Mesendoderm (in vitro differentiated cells): ENCODE results near the gene AAGAB.
A peak's percentile ranks its signal among the peaks of the same experiment; 100 is the strongest.

Experiments
- DNase-seq: peaks from one replicate; pipeline ENCODE4 v3.0.0; 2013
- H2AK5ac ChIP-seq: 2 replicates; pipeline ENCODE4 v1.6.1; 2013; ENCODE audit warnings: low read length, inconsistent platforms
- H2BK120ac ChIP-seq: 2 replicates; pipeline ENCODE4 v1.6.1; 2013; ENCODE audit warnings: low read depth, mild to moderate bottlenecking, low read length, moderate library complexity, mixed read lengths
- H2BK15ac ChIP-seq: replicated peaks from 2 replicates; pipeline ENCODE4 v1.6.1; 2013; ENCODE audit warnings: low read depth, mild to moderate bottlenecking, moderate library complexity
- H2BK5ac ChIP-seq: 2 replicates; pipeline ENCODE4 v1.6.1; 2013; ENCODE audit warnings: low read length, inconsistent platforms
- H3K18ac ChIP-seq: 2 replicates; pipeline ENCODE4 v1.6.1; 2013; ENCODE audit warnings: mild to moderate bottlenecking, low read length, mixed read lengths
- H3K23ac ChIP-seq: one replicate; pipeline ENCODE4 v1.6.1; 2013; ENCODE audit warnings: low read length
- H3K27ac ChIP-seq: 2 replicates; pipeline ENCODE4 v1.5.1; 2013; ENCODE audit warnings: low read depth, mild to moderate bottlenecking, inconsistent platforms, low read length, moderate library complexity
- H3K27me3 ChIP-seq: 2 replicates; pipeline ENCODE4 v1.6.1; 2013; ENCODE audit warnings: low read length, control low read depth, mild to moderate bottlenecking, inconsistent platforms; ENCODE audit not compliant: insufficient read depth, poor library complexity
- H3K36me3 ChIP-seq: 2 replicates; pipeline ENCODE4 v1.6.1; 2013; ENCODE audit warnings: low read length, inconsistent platforms; ENCODE audit not compliant: control insufficient read depth, insufficient read depth
- H3K4ac ChIP-seq: one replicate; pipeline ENCODE4 v1.6.1; 2013; ENCODE audit warnings: low read depth, mild to moderate bottlenecking, low read length, moderate library complexity
- H3K4me1 ChIP-seq: 2 replicates; pipeline ENCODE4 v1.6.1; 2013; ENCODE audit warnings: low read depth, low read length, inconsistent platforms; ENCODE audit not compliant: control insufficient read depth
- H3K4me2 ChIP-seq: 2 replicates; pipeline ENCODE4 v1.6.1; 2013; ENCODE audit warnings: low read length
- H3K4me3 ChIP-seq: 2 replicates; pipeline ENCODE4 v1.5.1; 2013; ENCODE audit warnings: mild to moderate bottlenecking, low read length
- H3K56ac ChIP-seq: one replicate; pipeline ENCODE4 v1.6.1; 2013; ENCODE audit warnings: low read length
- H3K79me1 ChIP-seq: 2 replicates; pipeline ENCODE4 v1.6.1; 2013; ENCODE audit warnings: low read length, inconsistent platforms
- H3K79me2 ChIP-seq: 2 replicates; pipeline ENCODE4 v1.6.1; 2013; ENCODE audit warnings: mild to moderate bottlenecking, low read length; ENCODE audit not compliant: control insufficient read depth, insufficient read depth
- H3K9ac ChIP-seq: 2 replicates; pipeline ENCODE4 v1.6.1; 2013; ENCODE audit warnings: low read length, inconsistent platforms
- H4K5ac ChIP-seq: one replicate; pipeline ENCODE4 v1.6.1; 2013; ENCODE audit warnings: low read length
- H4K8ac ChIP-seq: one replicate; pipeline ENCODE4 v1.6.1; 2013; ENCODE audit warnings: low read depth, mild to moderate bottlenecking, control low read depth, low read length, moderate library complexity
- WGBS: extraction: QIAGEN DNeasy Blood & Tissue Kit; methylation state at CpG from one replicate; pipeline ENCODE4 v1.1.7; 2013; ENCODE audit warnings: low lambda C conversion rate, missing lambda C conversion rate; ENCODE audit not compliant: insufficient coverage; ENCODE audit errors: extremely low coverage; 5-methylcytosine and 5-hydroxymethylcytosine counted together

Gene AAGAB

DNA sequence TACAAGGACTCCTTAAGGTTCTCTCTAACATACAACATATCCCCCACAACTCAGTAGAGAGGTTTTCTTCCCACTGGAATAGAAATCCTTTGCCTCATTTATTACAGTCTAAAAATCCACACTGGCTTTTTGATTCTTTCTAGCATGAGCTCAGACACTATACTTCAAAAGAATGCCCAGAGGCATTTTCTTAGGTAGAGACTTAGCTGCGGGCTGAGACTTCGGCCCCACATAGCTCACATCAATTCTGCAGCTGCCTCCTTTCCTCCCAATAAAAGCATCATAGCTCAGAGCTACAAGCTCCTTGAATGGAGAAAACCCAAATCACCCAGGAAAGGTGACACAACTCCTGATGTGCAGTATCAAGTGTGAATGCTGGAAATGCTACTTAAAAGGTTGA, 52.4 kb downstream of the AAGAB start:
- Histone ChIP-seq H3K56ac (no peak overlapping the region), H3K79me2 (no peaks in the 10 kb centered on the region), H3K4me3 (no peak overlapping the region), H2AK5ac (no peak overlapping the region), H3K4me1 (no peaks in the 10 kb centered on the region), H3K79me1 (no peaks in the 10 kb centered on the region), H2BK15ac (no peak overlapping the region), H3K36me3 (peaks cover 2% of the 10 kb centered on the region), H3K4me2 (no peak overlapping the region), H3K4ac (no peak overlapping the region), H2BK120ac (no peak overlapping the region), H2BK5ac (no peak overlapping the region), H3K18ac (no peak overlapping the region), H3K27me3 (no peaks in the 10 kb centered on the region), H4K8ac (no peak overlapping the region), H4K5ac (no peak overlapping the region), H3K23ac (no peak overlapping the region), H3K27ac (no peak overlapping the region), H3K9ac (no peak overlapping the region)
- peak; percentile 14 for DNase-seq
- no CpG with 5 or more reads among the region's 2 CpGs for WGBS

DNA sequence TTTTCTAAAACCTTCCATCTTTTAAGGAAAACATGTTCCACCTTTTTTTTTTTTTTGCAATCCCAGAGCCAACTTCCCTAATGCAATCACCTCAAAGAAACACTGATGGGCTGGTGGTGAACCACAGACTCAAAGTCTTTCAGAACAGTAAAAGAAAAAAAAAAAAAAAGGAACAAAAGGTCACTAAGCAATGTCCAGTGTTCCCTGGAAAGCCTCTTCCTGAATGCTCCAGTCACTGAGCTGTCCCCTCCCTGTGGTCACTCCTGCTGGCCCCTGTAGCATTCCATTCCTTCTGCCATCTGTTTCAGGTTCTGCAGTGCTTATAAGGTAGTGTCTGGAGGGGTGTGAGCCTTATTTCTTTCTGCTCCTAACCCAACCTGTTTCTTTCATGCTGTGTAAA, 53.3 kb downstream of the AAGAB start:
- Histone ChIP-seq H4K5ac (no peak overlapping the region), H4K8ac (no peak overlapping the region), H2BK5ac (no peak overlapping the region), H3K23ac (no peak overlapping the region), H3K9ac (no peak overlapping the region), H3K56ac (no peak overlapping the region), H3K4me3 (no peak overlapping the region), H3K4me2 (no peak overlapping the region), H3K27ac (no peak overlapping the region), H2BK15ac (no peak overlapping the region), H3K4ac (no peak overlapping the region), H2AK5ac (no peak overlapping the region), H3K79me1 (no peaks in the 10 kb centered on the region), H3K79me2 (no peaks in the 10 kb centered on the region), H3K4me1 (no peaks in the 10 kb centered on the region), H3K36me3 (peaks cover 2% of the 10 kb centered on the region), H2BK120ac (no peak overlapping the region), H3K18ac (no peak overlapping the region), H3K27me3 (no peaks in the 10 kb centered on the region)
- no peak for DNase-seq

DNA sequence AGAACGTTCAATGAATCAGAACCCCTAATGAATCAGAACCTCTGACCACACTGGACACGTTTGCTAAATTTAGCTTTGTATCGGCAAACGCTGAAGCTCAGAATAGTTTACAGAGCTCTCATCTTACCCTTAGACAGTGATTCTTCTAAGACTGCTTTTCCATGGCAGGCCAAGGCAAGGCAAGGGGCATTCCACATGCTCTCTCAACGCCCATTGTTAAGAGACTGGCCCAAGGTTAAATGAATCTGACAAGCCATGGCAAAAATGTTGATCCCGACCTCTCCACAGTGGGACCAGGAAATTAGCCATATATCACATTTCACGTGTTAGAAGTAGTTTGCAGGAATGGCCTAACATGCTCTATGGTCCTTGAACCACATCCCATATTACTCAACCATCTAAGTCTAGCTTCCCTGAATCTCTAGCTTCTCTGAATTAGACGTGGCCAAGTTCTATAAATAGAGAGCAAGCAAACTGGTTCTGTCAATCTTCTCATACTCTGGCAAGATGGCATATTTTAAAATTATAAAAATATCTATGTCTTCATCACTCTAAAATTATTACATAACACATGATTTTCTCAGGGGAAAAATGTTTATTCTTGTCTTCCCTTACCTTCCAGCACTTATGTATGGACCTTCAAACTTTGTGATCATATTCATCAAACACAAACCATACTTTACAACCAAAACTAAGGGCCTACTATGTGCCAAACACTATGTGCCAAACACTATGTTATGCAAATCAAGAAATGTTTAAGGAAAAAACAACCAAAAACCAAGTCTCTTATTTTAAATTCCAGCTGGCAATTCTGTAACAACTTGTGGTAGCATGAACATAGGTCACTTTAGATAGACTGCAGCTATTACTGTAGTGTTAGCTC, 54.3 kb downstream of the AAGAB start:
- DNase-seq = no peak
- H3K4me3 ChIP-seq = no peak overlapping the region
- H3K27me3 ChIP-seq = no peaks in the 10 kb centered on the region
- H3K79me1 ChIP-seq = no peaks in the 10 kb centered on the region
- H2AK5ac ChIP-seq = no peak overlapping the region
- no peaks in the 10 kb centered on the region for H3K4me1 ChIP-seq
- H3K4me2 ChIP-seq = no peak overlapping the region
- H3K79me2 ChIP-seq = no peaks in the 10 kb centered on the region
- no peak overlapping the region for H3K4ac ChIP-seq
- no peak overlapping the region for H4K8ac ChIP-seq
- H3K27ac ChIP-seq = no peak overlapping the region
- no peak overlapping the region for H3K18ac ChIP-seq
- H3K23ac ChIP-seq = no peak overlapping the region
- no peak overlapping the region for H3K56ac ChIP-seq
- H2BK15ac ChIP-seq = no peak overlapping the region
- peaks cover 2% of the 10 kb centered on the region for H3K36me3 ChIP-seq
- no peak overlapping the region for H4K5ac ChIP-seq
- H3K9ac ChIP-seq = no peak overlapping the region
- no peak overlapping the region for H2BK5ac ChIP-seq
- no CpG with 5 or more reads among the region's 8 CpGs for WGBS
- H2BK120ac ChIP-seq = no peak overlapping the region

DNA sequence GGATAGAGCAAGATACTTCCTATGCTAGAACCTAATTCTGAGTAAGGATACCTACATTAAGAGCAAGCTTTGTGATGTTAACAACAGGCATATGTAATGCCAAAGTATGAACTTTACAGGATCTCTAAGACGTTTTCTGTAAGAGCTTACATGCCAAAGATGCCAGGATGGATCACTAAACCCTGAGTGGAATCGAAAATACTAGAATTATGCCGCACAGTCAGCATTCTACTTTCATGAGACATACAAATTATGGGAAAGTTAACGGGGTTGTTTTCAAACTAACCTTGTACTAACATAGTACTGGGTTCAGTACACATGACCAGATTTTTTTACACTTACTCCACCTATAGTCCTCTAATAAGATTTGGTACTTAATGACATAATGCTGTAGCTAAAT, 55.1 kb downstream of the AAGAB start:
- H2BK5ac ChIP-seq = no peak overlapping the region
- no peak overlapping the region for H3K4me2 ChIP-seq
- no peaks in the 10 kb centered on the region for H3K27me3 ChIP-seq
- H3K18ac ChIP-seq = no peak overlapping the region
- H3K79me2 ChIP-seq = no peaks in the 10 kb centered on the region
- no peak overlapping the region for H3K4ac ChIP-seq
- H3K79me1 ChIP-seq = no peaks in the 10 kb centered on the region
- H4K5ac ChIP-seq = no peak overlapping the region
- peaks cover 2% of the 10 kb centered on the region for H3K36me3 ChIP-seq
- H3K4me1 ChIP-seq = no peaks in the 10 kb centered on the region
- H2AK5ac ChIP-seq = no peak overlapping the region
- no peak overlapping the region for H3K56ac ChIP-seq
- no peak overlapping the region for H2BK15ac ChIP-seq
- no peak overlapping the region for H3K23ac ChIP-seq
- no peak overlapping the region for H3K4me3 ChIP-seq
- no peak overlapping the region for H2BK120ac ChIP-seq
- no peak for DNase-seq
- WGBS = no CpG with 5 or more reads among the region's 4 CpGs
- no peak overlapping the region for H3K27ac ChIP-seq
- H4K8ac ChIP-seq = no peak overlapping the region
- no peak overlapping the region for H3K9ac ChIP-seq

DNA sequence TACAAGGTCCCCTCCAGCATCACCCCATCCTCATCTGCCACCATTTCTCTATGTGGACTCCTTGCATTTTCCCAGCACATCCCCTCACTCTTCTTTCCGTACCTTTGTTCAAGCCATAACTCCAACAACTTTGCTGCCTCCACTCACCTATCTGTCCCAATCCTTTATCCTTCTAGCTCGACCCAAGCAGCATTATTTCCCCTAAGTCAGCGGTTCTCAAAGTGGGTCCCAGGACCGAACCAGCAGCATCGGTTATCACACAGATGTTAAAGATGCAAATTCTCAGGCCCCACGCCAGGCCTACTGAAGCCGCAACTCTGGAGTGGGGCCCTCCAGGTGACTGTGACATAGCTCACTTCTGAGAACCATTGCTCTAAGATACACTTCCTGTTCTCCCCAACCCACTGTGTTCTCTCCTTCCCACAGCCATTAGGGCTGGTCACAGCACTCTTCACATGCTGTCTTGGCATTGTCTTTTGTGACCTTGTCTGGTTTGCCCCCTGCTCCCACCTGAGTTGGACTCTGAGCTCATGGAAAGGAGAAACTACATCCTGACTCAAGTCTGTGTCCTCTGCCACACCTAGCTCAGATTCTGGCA, 56.2 kb downstream of the AAGAB start:
- no CpG with 5 or more reads among the region's 7 CpGs for WGBS
- Histone ChIP-seq H2AK5ac (no peak overlapping the region), H3K36me3 (no peaks in the 10 kb centered on the region), H3K79me2 (no peaks in the 10 kb centered on the region), H3K79me1 (no peaks in the 10 kb centered on the region), H4K8ac (no peak overlapping the region), H3K4me3 (no peak overlapping the region), H3K4me2 (no peak overlapping the region), H2BK5ac (no peak overlapping the region), H2BK120ac (no peak overlapping the region), H3K18ac (no peak overlapping the region), H3K23ac (no peak overlapping the region), H3K27ac (no peak overlapping the region), H3K56ac (no peak overlapping the region), H3K9ac (no peak overlapping the region), H2BK15ac (no peak overlapping the region), H3K4me1 (no peaks in the 10 kb centered on the region), H4K5ac (no peak overlapping the region), H3K4ac (no peak overlapping the region), H3K27me3 (no peaks in the 10 kb centered on the region)
- DNase-seq = no peak

DNA sequence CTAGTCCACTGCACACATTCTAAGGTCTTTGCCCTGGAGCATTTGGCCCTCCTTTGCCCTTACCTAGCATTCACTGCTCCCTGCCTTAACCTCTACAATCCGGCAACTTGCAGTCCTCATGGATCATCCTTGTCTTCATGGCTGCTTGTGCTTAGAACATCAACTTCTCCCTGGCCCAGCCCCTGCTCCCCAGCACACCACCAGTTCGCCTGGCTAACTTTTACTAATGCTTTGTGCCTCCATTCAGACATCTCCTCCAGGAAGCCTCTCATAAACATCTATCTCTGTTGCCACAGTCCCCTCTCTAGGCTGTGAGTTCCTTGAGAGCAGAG, 57.1 kb downstream of the AAGAB start:
- no peak overlapping the region for H3K4ac ChIP-seq
- H3K9ac ChIP-seq = no peak overlapping the region
- H3K23ac ChIP-seq = no peak overlapping the region
- no peak overlapping the region for H3K4me2 ChIP-seq
- H2BK15ac ChIP-seq = no peak overlapping the region
- no peak overlapping the region for H2BK120ac ChIP-seq
- H3K79me2 ChIP-seq = no peaks in the 10 kb centered on the region
- H3K56ac ChIP-seq = no peak overlapping the region
- no peak overlapping the region for H4K5ac ChIP-seq
- WGBS = no CpG with 5 or more reads among the region's 2 CpGs
- H2BK5ac ChIP-seq = no peak overlapping the region
- no peak overlapping the region for H3K4me3 ChIP-seq
- H3K18ac ChIP-seq = no peak overlapping the region
- H3K79me1 ChIP-seq = no peaks in the 10 kb centered on the region
- H3K36me3 ChIP-seq = no peaks in the 10 kb centered on the region
- no peaks in the 10 kb centered on the region for H3K4me1 ChIP-seq
- DNase-seq = no peak
- H2AK5ac ChIP-seq = no peak overlapping the region
- H3K27me3 ChIP-seq = no peaks in the 10 kb centered on the region
- H4K8ac ChIP-seq = no peak overlapping the region
- no peak overlapping the region for H3K27ac ChIP-seq
